ENCODE data around the gene MKI67. TPM values are rescaled to one million over a fixed set of nuclear protein-coding genes. Genes with fewer than 3 reads are reported as not detected.

The MKI67 gene
- polyA plus RNA-seq, 1 donor: 89.3 TPM

DNA sequence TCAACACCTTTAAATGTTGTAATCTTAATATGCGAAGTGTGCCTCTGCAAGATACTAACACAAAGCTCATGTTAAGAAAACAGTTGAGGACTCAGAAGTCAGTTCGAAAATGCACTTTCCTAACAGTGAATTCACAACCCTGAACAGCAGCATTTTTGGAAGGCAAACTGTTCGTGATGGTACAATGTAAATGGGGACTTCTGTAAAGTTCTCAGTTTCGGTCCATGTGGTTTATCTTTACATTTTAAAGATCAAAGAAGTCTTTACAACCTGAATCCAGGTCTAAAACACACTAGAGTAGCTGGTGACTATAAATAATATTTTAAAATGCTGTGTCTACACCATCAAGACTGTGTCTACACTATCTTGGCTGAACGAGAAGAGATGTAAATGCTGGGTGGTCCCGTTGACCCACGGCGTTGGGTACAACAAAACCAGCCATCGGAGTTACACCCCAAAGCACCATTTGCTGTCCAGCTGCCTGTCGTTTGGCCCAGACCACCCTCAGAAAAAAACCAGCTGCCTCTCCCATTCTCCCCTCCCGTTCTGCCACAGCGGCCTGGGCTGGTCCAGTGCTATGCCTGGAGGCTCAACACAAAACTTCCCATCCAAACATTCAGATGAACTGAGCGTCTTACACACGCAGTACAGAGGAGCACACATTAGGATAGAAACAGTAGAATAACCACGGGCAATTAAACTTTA is 42.9 kb downstream of the MKI67 start:
- no peak for DNase-seq

DNA sequence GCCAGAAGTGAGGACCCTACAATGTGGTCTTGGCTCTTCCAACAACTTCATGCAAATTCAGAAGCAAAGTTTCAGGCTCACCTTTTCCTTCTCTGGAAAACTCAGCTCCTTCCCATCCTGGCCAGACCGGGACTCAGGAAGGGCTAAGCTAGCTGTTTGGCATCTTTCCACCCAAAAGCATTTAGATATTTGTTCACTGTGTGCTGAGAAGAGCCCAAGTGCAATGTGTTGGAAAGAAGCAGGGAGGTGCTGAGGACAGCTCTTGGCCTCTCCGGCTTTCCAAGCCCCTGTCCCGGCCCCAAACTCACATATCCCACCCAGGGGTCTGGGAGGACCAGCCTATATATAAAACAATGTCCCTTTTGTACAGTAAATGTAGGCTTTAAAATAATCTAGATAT is 44.5 kb downstream of the MKI67 start:
- DNase-seq: no peak

DNA sequence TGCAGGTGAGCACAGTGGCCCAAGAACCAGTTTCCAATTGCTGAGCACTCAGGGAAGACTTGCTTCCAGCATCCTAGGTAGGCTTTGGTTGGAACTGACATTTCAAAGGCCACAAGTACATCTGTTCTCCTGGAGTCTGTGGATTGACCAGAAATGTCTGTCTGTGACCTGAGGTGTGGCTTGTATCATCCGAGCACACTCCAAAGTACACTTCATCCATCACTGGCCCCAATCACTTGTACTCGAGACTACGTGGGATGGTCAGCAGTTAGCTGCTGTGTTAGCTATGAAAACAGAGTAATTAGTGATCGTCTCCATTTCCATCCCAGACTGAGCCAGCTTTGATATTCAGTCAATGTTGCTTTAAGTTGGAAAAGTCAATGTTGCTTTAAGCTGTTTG is 45.0 kb downstream of the MKI67 start:
- no peak for DNase-seq

DNA sequence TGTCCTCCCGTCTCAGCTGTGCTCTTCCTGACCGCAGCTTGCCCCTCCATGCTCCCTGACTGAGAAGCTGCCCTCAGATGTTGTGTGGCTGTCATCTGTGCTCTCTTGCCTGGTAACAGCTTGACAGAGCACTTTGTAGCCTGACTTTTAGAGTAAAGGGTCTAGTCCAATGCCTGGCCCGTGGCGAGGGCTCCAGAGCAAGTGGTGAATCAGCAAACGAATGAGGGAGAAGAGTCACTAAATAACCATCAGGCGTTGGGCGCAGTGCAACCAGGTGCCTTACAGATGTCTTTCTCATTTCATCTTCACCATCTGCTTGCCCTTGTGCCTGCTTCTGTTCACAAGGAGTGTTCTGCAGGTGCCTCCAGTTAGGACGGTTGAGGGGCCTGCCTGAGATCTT is 45.6 kb downstream of the MKI67 start:
- DNase-seq: no peak

DNA sequence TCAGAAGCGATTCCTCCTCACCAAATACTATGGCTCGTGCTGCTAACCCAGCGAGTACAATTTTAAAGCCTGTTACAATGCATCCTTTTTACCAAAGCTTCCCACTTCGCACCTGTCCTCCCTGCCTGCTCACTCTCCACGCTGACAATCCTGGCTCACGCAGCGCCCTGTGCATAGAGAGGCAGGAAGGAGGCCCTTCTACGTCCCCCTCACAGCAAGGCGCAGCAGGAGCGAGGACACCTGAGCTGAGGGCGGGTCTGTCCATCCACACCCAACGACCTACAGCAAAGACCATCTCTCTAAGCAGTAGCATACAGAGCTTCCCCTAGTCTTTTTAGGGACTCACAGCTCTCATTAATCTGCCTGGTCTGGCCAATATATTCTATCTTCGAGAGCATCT is 46.0 kb downstream of the MKI67 start:
- DNase-seq: no peak

DNA sequence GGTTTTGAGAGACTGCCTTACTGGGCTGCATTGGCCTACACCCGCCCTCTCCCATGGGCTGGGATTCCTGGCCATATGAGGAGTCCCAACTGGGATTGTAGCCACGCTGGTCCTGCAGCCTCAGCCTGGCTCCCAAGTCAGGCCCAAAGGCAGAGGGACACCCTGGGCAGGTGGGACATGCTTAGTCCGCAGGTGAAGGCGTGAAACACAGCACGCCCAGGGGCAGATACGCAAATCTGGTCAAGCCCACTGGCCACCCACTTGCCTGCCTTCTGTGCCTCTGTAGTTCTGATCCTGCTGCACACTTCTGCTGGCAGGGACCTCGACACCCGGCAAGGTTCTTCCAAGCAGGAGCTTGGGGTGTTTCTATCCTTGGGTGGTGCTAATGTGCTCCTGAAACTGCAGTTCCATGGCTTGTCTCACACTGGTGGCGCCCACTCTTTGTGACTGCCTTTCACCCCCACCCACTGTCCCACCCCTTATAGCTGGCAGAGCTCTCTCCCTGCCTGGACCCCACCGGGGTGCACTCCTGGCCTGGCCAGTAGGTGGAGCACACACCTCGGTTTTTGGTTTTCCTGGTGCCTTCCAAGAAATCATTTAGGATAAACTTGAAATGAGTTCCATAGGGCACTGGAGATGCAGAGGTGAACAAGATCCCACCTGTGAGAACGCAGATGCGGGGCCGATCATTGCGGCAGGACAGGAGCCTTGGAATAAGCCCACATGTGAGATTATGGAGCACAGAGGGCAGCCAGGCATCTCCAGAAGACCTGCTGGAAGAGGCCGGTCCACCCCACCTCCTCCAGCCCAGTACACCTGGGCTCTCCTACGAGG is 47.9 kb downstream of the MKI67 start:
- DNase-seq: no peak

DNA sequence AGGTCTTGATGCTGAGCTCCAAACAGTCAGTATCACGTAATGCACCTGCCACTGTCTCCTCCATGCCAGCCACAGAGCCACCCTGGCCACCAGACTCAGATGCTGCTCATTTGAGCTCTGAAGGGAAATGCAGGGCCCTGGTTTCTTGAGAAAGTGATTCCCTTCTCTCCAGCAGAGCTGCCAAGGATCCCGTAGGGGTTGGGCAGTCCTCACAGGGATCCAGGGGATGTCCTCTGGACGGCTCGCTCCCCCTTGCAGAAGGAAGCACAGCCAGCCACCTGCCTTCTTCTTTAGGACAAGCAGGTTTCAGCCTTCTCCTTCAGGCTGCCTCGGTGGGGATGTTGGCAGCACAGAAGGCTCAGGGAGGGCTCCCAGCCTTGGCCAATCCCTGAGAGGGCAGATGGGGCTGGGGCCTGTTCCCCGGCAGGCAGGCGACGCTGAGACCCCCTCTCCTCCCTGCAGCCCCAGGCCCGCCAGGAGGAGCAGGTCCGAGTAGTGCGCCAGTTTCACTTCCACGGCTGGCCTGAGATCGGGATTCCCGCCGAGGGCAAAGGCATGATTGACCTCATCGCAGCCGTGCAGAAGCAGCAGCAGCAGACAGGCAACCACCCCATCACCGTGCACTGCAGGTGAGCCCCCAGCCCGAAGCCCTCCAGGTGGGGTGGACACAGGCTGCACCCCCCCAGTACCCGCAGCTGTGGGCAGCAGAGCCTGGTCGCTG is 48.9 kb downstream of the MKI67 start:
- DNase-seq: no peak

DNA sequence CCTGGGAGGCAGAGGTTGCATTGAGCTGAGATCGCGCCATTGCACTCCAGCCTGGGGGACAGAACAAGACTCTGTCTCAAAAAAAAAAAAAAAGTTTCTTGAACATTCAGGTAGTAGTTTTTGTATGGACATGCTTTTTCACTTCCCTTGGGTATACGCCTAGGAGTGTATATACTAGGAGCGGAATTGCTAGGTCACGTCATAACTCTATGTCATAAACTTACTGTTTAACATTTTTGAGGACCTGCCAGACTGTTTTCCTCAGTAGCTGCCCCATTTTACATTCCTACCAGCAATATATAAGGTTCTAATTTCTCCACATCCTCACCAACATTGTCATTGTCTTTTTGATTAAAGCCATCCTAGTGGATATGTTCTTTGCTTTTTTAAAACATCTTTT is 51.6 kb downstream of the MKI67 start:
- DNase-seq: no peak

DNA sequence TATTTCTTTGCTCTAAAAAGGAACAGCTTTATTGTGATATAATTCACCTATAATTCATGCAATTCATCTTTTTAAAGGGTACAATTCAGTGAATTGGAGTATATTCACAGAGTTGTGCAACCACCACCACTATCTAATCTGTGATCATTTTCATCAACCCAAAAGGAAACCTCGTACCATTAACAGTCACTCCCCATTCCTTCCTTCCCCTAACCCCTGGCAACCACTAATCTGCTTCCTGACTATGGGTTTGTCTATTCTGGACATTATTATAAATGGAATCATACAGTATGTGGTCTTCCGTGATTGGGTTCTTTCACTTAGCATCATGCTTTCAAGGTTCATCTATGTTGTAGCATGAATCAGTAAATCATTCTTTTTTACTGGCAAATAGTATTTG is 52.3 kb downstream of the MKI67 start:
- no peak for DNase-seq

DNA sequence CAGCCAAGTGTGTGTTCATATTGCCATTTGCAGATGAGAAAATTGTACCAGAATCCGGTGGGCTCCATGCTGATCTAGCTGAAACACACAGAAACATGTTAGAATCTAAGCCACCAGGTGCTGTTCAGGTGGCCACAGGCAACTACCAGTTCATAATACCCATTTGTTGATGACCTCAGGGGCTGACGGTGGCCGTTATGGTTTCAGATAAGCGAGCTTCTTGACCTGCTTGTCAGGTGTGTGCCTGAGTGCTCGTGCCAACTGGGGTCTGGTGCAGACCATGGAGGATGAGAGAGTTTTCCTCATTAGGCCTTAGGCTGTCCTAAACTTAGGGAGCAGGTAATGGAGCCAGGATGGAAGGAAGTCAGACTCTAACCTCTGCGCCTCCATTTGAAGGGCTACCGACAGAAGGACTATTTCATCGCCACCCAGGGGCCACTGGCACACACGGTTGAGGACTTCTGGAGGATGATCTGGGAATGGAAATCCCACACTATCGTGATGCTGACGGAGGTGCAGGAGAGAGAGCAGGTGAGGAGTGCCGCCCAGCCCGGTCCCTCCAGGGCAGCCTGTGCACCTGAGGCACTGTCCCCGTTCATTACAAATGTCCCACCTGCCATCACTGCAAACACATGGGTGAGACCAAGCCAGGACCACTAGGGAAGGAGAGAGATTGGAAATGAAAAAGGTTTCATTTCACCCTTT is 53.1 kb downstream of the MKI67 start:
- no peak for DNase-seq

DNA sequence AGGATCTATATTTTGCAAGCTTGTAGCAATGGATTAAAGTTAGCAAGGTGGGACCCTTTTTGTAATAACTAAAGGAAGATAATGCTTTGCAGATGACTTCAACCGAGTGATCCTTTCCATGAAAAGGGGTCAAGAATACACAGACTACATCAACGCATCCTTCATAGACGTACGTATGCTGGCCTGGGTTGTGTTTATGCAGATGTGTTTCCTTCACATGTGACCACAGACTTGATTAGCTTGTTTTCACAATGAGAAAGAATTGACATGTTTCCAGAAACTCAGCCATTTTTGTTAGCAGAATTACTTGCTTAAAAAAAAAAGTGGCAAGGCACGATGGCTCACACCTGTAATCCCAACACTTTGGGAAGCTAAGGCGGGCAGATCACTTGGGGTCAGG is 54.2 kb downstream of the MKI67 start:
- no peak for DNase-seq

DNA sequence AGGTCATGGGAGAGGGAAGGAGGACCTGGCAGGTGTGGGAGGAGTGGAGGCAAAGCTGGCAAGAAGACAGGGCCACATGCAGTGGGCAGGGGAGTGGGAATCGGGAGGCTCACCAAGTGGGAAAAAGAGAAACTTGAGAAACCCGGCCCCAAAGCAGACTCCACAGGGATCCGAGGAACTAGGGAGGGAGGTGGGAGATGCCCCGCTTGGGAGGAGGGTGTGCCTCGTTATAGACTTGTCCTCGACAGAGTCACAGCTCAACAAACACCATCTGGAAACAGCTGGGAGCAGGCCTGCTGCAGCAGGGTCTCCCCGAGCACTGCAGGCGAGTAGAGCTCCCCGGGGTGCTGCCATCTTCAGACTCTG is 54.8 kb downstream of the MKI67 start:
- DNase-seq: no peak

DNA sequence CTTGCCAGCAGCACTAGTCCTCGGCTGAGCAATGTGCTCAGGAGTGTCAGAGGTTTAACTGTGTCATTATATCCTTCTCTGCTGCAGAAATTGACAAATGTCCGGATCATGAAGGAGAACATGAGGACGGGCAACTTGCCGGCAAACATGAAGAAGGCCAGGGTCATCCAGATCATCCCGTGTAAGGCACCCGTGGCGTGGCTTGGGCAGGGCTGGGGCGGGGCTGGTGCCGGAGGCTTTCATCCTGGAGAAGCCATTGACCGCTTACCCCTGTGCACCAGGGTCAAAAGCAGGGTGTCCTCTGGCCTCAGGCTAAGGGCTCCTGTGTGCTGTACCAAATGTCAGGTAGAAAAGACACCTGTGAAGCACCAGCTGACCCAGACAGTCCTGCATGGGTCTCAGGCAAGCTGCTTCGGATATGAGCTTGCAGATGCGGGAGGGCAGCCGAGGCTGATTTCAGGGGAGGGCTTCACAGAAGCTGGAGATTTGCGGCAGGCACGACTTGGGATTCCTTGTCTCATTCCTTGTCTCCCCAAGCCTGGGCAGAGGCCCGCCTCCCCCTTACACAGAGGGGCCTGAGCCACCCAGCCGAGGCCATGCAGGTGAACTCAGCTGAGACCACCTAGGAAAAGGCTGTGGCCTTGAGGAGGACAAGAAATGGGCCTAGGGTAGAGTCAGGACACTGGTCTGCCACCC is 55.4 kb downstream of the MKI67 start:
- no peak for DNase-seq

DNA sequence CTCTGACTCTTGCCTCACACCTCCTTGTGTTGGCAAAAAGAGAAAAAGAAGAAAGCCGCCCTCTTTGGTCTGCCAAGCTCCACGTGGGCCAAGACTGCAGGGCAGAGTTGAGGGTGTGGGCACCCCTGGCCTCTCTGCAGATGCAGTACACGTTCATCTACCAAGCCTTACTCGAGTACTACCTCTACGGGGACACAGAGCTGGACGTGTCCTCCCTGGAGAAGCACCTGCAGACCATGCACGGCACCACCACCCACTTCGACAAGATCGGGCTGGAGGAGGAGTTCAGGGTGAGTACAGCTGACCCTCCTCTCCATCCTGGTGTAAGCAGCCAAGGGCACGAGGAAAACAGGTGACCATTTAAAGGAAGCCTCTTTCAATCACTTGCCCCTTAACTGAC is 56.1 kb downstream of the MKI67 start:
- no peak for DNase-seq

DNA sequence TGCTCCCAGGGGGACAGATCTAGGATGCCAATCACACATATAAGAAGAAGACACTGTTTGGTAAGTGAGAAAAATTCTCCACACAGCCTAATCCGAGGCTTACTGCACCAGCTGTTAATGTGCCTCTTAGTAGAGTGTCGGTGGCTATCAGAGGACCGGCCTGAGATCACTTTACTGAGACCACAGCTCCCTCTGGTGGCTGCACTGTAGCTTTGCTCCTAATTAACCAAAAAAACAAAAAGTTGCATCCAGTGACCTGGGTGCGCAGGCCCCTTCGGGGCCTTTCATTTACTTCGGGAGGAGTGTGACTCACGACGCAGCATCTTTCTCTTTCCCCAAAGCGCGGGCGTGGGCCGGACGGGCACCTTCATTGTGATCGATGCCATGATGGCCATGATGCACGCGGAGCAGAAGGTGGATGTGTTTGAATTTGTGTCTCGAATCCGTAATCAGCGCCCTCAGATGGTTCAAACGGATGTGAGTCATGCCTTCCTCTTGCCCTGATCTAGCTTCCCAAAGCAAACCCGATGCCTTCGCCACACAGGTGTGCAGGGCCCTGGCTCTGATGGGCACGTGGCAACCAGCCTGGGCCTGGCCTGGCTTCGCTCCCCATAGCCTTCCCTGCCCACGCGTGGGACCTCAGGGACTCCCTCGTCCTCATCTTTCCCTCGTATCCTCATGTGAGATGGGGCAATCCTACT is 56.7 kb downstream of the MKI67 start:
- DNase-seq: peak; percentile 71

DNA sequence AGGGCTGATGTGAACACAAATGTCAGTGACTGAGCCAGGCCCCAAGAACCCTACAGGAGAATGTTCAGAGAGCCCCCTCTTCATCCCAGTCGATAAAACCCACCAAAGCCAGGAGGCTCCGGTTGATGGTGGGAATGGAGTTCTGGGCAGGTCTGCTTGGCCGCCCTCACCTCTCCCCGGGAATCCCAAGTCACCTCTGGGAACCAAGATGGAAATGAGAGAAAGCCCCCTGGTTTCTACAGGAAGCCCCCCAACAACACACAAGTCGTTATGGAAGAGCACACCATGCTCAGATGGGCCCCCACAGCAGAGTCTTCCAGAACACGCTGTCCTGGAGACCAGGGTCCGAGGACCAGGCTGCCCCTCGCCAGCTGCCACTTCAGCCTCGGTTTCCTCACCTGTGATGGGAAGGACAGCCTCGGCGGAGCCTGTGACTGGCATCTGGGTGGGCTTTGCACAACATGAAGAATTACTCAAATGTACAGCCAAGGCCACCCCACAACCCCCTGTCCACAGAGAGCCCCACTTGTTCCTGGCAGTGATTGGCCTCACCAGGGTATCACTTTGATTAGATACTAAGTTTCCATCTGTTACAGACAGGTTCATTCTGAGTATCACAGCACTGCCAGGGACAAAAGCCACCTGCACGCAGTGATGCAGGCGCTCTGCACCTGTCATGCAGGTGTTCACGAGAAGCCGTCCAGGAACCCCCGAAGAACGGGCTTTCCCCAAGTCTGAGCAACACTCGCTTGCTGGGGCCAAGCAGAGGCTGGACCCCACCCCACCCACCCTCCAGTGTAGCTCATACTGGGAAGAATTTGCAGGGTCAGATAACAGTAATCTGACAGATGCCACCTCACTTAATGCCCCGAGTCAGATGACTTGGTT is 57.6 kb downstream of the MKI67 start:
- no peak for DNase-seq

DNA sequence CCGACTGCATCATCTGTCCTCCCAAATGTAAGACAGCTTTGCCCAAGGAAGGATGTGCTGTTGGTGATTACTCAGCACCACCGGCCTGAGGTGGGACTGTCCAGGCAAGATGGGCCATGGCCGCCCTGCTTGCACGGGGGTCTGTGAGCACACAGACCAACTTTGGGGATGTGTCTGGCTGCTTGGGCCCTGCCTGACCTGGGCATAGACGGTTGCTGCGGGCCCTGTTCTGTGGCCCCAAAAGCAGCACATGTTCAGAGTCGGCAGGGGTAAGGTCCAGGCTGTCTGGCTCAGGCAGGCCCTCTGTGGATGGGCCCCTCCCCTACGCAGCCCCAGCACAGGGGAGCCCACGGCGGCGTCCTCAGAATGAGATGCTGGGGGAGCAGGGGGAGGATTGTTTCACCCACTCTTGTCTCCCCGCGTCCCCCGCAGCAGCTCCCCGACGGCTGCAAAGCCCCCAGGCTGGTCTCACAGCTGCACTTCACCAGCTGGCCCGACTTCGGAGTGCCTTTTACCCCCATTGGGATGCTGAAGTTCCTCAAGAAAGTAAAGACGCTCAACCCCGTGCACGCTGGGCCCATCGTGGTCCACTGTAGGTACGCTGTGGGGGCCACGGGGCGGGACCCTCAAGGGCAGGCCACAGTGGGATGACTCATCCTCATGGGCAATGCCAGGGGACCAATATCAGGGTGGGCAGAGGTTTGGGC is 58.4 kb downstream of the MKI67 start:
- no peak for DNase-seq

DNA sequence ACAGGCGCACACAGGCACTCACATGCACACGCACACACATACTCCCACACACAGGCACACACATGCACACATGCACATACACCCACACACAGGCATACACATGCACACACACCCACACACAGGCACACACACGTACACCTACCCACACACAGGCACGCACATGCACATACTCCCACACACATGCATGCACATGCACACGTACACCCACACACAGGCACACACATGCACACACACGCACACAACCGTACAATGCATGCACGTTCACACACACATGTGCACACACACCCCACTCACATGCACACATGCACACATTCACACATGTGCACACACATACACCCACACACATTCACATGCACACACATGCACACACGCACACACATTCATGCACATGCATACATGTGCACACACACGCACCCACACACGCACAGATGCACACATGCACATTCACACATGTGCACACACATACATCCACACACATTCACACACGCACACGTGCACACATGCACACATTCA is 59.3 kb downstream of the MKI67 start:
- no peak for DNase-seq

DNA sequence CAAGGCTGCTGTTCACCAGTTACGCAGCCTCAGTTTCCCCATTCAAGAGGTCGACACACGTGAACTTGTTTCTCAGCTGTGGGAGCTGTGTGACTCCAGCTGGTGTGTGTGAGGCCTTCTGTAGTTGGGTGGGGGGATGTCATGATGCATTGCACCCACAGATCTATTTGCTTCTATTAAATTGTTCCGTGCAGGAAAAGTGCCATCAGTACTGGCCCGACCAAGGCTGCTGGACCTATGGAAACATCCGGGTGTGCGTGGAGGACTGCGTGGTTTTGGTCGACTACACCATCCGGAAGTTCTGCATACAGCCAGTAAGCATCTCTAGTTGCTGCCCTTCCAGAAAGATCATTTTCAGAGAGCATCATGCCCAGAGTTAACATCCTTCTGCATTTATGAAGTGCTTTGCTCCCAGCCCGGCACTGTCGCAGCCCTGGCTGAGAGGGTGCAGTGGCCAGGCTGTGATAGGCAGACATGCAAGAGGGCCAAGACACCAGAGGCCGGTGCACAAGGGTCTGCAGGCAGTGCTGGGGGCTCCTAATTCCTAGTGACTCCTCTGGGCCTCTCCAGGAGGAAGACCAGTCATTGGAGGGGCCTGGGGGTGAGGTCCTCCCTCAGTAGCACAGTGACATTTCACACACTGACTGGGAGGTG is 60.2 kb downstream of the MKI67 start:
- no peak for DNase-seq

Measured in left kidney (tissue), 2 donors.